Measurements from ENCODE around the gene KRT86.
A peak's percentile ranks its signal among the peaks of the same experiment; 100 is the strongest.
"Not testable (repeated sequence)": the region's sequence is repeated elsewhere in the genome, so short reads cannot be mapped to it uniquely, and the experiment has no call there.

The KRT86 gene

GRCh38 chr12:52255926-52256583 lies 18.4 kb upstream of the KRT86 start:
- 0 out of 2 replicates have a peak overlapping the region, but pooled peaks have one; percentile 4 for H3K27ac ChIP-seq
- POLR2A ChIA-PET (ENCODE audit: low non-redundant PET) = no interaction called here
- DNase-seq (ENCODE audit: low spot score) = no peak
- CTCF ChIA-PET = interaction anchor here (0.9 kb wide), 1 partner anchor 624 kb away, joined by 3 read pairs; no protein-coding TSS in a partner anchor
- TF ChIP-seq CTCF (conservative IDR thresholded peaks at IDR 0.05; ENCODE audit: low read depth) = no peak

GRCh38 chr12:52256584-52256935 lies 17.9 kb upstream of the KRT86 start:
- ChIA-PET POLR2A (ENCODE audit: low non-redundant PET) (no interaction called here), CTCF (interaction anchor here (0.9 kb wide), 1 partner anchor 623 kb away, joined by 3 read pairs; no protein-coding TSS in a partner anchor)
- DNase-seq (ENCODE audit: low spot score) = no peak
- TF ChIP-seq CTCF (conservative IDR thresholded peaks at IDR 0.05; ENCODE audit: low read depth) = no peak
- H3K27ac ChIP-seq = 0 out of 2 replicates have a peak overlapping the region, but pooled peaks have one; percentile 4

GRCh38 chr12:52257074-52257551 lies 17.3 kb upstream of the KRT86 start:
- no peak for TF ChIP-seq CTCF (conservative IDR thresholded peaks at IDR 0.05; ENCODE audit: low read depth)
- POLR2A ChIA-PET (ENCODE audit: low non-redundant PET) = no interaction called here
- CTCF ChIA-PET = no interaction called here
- no peak overlapping the region; the same call in 1 of the 2 replicates for H3K27ac ChIP-seq
- DNase-seq (ENCODE audit: low spot score) = no peak

- DNase-seq (ENCODE audit: low spot score); H3K27ac ChIP-seq; POLR2A ChIA-PET (ENCODE audit: low non-redundant PET); CTCF ChIA-PET: not testable (repeated sequence)
These were observed 16.5 kb upstream of the KRT86 start for GRCh38 chr12:52257922-52258321.

- H3K27ac ChIP-seq = no peak overlapping the region
- POLR2A ChIA-PET (ENCODE audit: low non-redundant PET) = no interaction called here
- no peak for TF ChIP-seq CTCF (conservative IDR thresholded peaks at IDR 0.05; ENCODE audit: low read depth)
- no peak for DNase-seq (ENCODE audit: low spot score)
- CTCF ChIA-PET = no interaction called here
These were observed 16.0 kb upstream of the KRT86 start for GRCh38 chr12:52258335-52258901.

GRCh38 chr12:52259657-52260243 lies 14.7 kb upstream of the KRT86 start:
- POLR2A ChIA-PET (ENCODE audit: low non-redundant PET) = no interaction called here
- no peak for TF ChIP-seq CTCF (conservative IDR thresholded peaks at IDR 0.05; ENCODE audit: low read depth)
- H3K27ac ChIP-seq = no peak overlapping the region

More at GRCh38 chr12:52259657-52260243, 14.7 kb upstream of the KRT86 start:
- DNase-seq (ENCODE audit: low spot score) = no peak
- CTCF ChIA-PET = interaction anchor here (0.7 kb wide), 1 partner anchor 239 kb away, joined by 3 read pairs; no protein-coding TSS in a partner anchor
